Ovary (tissue), 9 donors: ENCODE measurements around the gene FAM9A. TPM values are rescaled to one million over a fixed set of nuclear protein-coding genes. Genes with fewer than 3 reads are reported as not detected.

Experiments
- DNase-seq, 5 donors: peaks; one replicate each; pipeline ENCODE4 v3.0.0-alpha.2; 2019 to 2020
- H3K27ac ChIP-seq, 2 donors: fragments of 200-600 bp; one replicate each; pipeline versions ENCODE4 v1.5.1 to v1.8.0; 2019 to 2022
- H3K27me3 ChIP-seq: fragments of 200-600 bp; one replicate; pipeline ENCODE4 v1.8.0; 2022
- H3K36me3 ChIP-seq: fragments of 200-600 bp; sonication (generic); one replicate; pipeline ENCODE4 v1.5.1; 2019
- H3K4me1 ChIP-seq: one replicate; pipeline ENCODE4 v1.8.1; 2013; ENCODE audit warnings: mild to moderate bottlenecking, moderate library complexity; ENCODE audit not compliant: insufficient read depth
- H3K4me3 ChIP-seq: fragments of 200-600 bp; sonication (generic); one replicate; pipeline ENCODE4 v1.5.1; 2017
- H3K9me3 ChIP-seq, 2 donors: fragments of 200-600 bp in 1 of 2; sonication (generic) in 1 of 2; one replicate each; pipeline versions ENCODE4 v1.5.1 to v1.8.1; 2013 to 2019; ENCODE audit warnings: mild to moderate bottlenecking in 1 of 2, moderate library complexity in 1 of 2
- CTCF ChIP-seq, 3 donors: fragments of 450-650 bp in 2 of 3; fragments of 200-600 bp in 1 of 3; IDR thresholded peaks; one replicate each; pipeline versions ENCODE4 v1.5.1 to v1.8.0; 2016 to 2022; ENCODE audit warnings: antibody characterized with exemption in 3 of 3, mild to moderate bottlenecking in 1 of 3
- EP300 ChIP-seq: sonication (generic); formaldehyde crosslinking; IDR thresholded peaks from one replicate; pipeline ENCODE4 v1.6.1; 2017; ENCODE audit warnings: antibody characterized with exemption
- POLR2A ChIP-seq: fragments of 450-650 bp; IDR thresholded peaks from one replicate; pipeline ENCODE4 v1.6.1; 2017; ENCODE audit warnings: antibody characterized with exemption, mild to moderate bottlenecking, moderate library complexity
- WGBS, 3 donors: extraction: QIAGEN DNeasy Blood & Tissue Kit in 1 of 3; methylation state at CpG; one replicate each; pipeline versions ENCODE4 v1.1.5 to v1.1.7; 2013 to 2017; 5-methylcytosine and 5-hydroxymethylcytosine counted together
- intact Hi-C, 4 donors: fragments of 100-400 bp; cut with DNase I; formaldehyde crosslinking; loops; one replicate each; pipeline versions ENCODE4 v1.11.0 to v1.15.1; 2022 to 2023
- polyA plus RNA-seq, 2 donors: library from polyadenylated mRNA; stranded (reverse); fragments of 200-250 nt in 1 of 2; fragments of 350-450 nt in 1 of 2; fragmentation: Illumina TruSeq in 1 of 2; extraction: RNeasy Lipid Tissue Mini Kit (QIAGEN cat#74804) in 1 of 2; gene quantifications; one replicate each; pipeline ENCODE4 v1.2.3, GENCODE V29; 2013 to 2014
- total RNA-seq, 7 donors: library from RNA; depleted of rRNA in 2 of 7; stranded (reverse); fragments of >200 nt in 2 of 7; fragmentation: NEBNext Ultra II Directional in 3 of 7; extraction: Animal tissue kit (Norgen Biotek cat#: 25700) in 3 of 7; gene quantifications; one replicate each; pipeline versions ENCODE4 v1.1.0 to v1.2.4, GENCODE V29; 2016 to 2023
- donor health status: DM: no; HTN: no; CAD: no; lungs with moderate emphysema.
- donor health status: DM: no; HTN: no; CAD: no.
- donor health status: Bipolar disorder and iron deficiency.
- donor health status: DM: yes; HTN: yes; CAD: no.
- donor health status: DM: no; HTN: no; CAD: no.
- donor health status: DM: yes; HTN: yes; CAD: no.

The FAM9A gene
- total and polyA plus RNA-seq, 9 donors = not detected

- intact Hi-C loops = no loop called here
Measured at GRCh38 chrX:8848911-8849310, 47.7 kb upstream of the FAM9A start.

DNA sequence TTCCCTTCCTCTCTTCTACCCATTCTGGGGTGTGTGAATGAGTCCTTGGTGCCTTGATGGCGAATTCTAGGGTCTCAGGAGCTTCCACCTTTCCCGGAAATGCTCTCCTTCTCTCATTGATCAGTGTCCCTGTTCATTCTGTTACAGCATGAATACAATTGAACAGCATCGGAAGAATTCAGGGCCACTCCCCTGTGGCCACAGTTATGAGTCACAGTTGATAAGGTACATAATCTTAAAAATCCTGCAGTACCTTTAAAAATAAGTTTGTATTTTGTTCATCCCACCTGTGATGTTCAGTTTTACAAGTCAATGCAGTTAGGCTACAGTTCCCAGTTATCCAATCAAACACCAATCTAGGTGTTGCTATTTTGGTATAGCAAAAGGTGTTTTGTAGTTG is 47.3 kb upstream of the FAM9A start:
- no peaks in the 10 kb centered on the region for H3K4me1 ChIP-seq
- no peaks in the 10 kb centered on the region for H3K36me3 ChIP-seq
- TF ChIP-seq POLR2A (no peak), EP300 (no peak), CTCF (IDR thresholded peaks at IDR 0.05) (no peak)
- H3K9me3 ChIP-seq = no peaks in the 10 kb centered on the region
- no peak overlapping the region for H3K27ac ChIP-seq
- H3K4me3 ChIP-seq = no peak overlapping the region
- 55 to 65% (median 57%) methylated on average over 3 of the region's 3 CpGs for WGBS, 3 donors
- no peak for DNase-seq
- H3K27me3 ChIP-seq = no peaks in the 10 kb centered on the region
- intact Hi-C loops = no loop called here

More at GRCh38 chrX:8848911-8849310, 47.7 kb upstream of the FAM9A start:
- H3K36me3 ChIP-seq = no peaks in the 10 kb centered on the region
- no peaks in the 10 kb centered on the region for H3K4me1 ChIP-seq
- no peak for DNase-seq
- TF ChIP-seq EP300 = no peak
- TF ChIP-seq CTCF (IDR thresholded peaks at IDR 0.05) = no peak
- TF ChIP-seq POLR2A = no peak
- no peaks in the 10 kb centered on the region for H3K27me3 ChIP-seq
- H3K27ac ChIP-seq = no peak overlapping the region
- H3K9me3 ChIP-seq = no peaks in the 10 kb centered on the region
- no peak overlapping the region for H3K4me3 ChIP-seq
- 35 to 49% (median 40%) methylated on average over 3 of the region's 3 CpGs for WGBS, 3 donors

GRCh38 chrX:8847360-8847759 is 46.2 kb upstream of the FAM9A start:
- intact Hi-C loops = no loop called here
- Histone ChIP-seq H3K9me3 (no peaks in the 10 kb centered on the region), H3K27ac (no peak overlapping the region), H3K36me3 (no peaks in the 10 kb centered on the region), H3K4me3 (no peak overlapping the region), H3K4me1 (no peaks in the 10 kb centered on the region), H3K27me3 (no peaks in the 10 kb centered on the region)
- 13% methylated on average over 1 of the region's 1 CpG for WGBS, 3 donors
- TF ChIP-seq POLR2A (no peak), CTCF (IDR thresholded peaks at IDR 0.05) (no peak), EP300 (no peak)
- no peak for DNase-seq

GRCh38 chrX:8846266-8846665 is 45.1 kb upstream of the FAM9A start:
- TF ChIP-seq EP300 (no peak), POLR2A (no peak), CTCF (IDR thresholded peaks at IDR 0.05) (no peak)
- H3K36me3 ChIP-seq = no peaks in the 10 kb centered on the region
- no peak for DNase-seq
- H3K27ac ChIP-seq = no peak overlapping the region
- intact Hi-C loops = no loop called here
- H3K9me3 ChIP-seq = no peaks in the 10 kb centered on the region
- no peaks in the 10 kb centered on the region for H3K27me3 ChIP-seq
- no peak overlapping the region for H3K4me3 ChIP-seq
- WGBS, 3 donors = 52 to 66% (median 56%) methylated on average over 5 of the region's 5 CpGs
- no peaks in the 10 kb centered on the region for H3K4me1 ChIP-seq

DNA sequence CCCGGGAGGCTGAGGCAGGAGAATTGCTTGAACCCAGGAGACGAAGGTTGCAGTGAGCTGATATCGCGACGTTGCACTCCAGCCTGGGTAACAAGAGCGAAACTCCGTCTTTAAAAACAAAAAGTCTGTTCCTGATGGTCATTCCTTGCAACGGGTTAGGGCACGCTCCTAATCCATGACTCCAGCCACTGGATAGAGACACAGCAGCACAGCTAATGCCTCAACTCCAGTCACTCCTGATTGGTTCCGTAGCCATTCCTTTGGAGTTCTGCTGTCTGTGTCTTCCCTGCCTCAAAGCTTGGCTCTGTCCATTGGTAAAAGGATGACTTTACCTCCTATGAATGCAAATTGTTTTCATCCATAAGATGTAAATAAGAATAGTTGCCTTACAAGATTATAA is 44.3 kb upstream of the FAM9A start:
- DNase-seq = no peak
- TF ChIP-seq CTCF (IDR thresholded peaks at IDR 0.05) = no peak
- no peak for TF ChIP-seq POLR2A
- TF ChIP-seq EP300 = no peak
- Histone ChIP-seq H3K4me3 (no peak overlapping the region), H3K9me3 (no peaks in the 10 kb centered on the region), H3K27me3 (no peaks in the 10 kb centered on the region), H3K36me3 (no peaks in the 10 kb centered on the region), H3K4me1 (no peaks in the 10 kb centered on the region), H3K27ac (no peak overlapping the region)
- intact Hi-C loops = no loop called here
- 84% methylated on average over 10 of the region's 10 CpGs for WGBS, 3 donors
